NCI-H524 treated with DMSO at 0.1 percent for 48 hours (cell line): ENCODE data around the gene TRIM71.
"Not testable (repeated sequence)": the region's sequence is repeated elsewhere in the genome, so short reads cannot be mapped to it uniquely, and the experiment has no call there.

Experiments
- DNase-seq: peaks from one replicate; lab custom pipeline; 2025; lab: John Stamatoyannopoulos, UW

The TRIM71 gene

DNA sequence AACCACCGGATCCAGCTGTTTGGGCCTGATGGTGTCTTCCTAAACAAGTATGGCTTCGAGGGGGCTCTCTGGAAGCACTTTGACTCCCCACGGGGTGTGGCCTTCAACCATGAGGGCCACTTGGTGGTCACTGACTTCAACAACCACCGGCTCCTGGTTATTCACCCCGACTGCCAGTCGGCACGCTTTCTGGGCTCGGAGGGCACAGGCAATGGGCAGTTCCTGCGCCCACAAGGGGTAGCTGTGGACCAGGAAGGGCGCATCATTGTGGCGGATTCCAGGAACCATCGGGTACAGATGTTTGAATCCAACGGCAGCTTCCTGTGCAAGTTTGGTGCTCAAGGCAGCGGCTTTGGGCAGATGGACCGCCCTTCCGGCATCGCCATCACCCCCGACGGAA is 73.6 kb downstream of the TRIM71 start:
- DNase-seq: no peak

- no peak for DNase-seq
These were observed 75.1 kb downstream of the TRIM71 start for GRCh38 chr3:32892625-32893598.

DNA sequence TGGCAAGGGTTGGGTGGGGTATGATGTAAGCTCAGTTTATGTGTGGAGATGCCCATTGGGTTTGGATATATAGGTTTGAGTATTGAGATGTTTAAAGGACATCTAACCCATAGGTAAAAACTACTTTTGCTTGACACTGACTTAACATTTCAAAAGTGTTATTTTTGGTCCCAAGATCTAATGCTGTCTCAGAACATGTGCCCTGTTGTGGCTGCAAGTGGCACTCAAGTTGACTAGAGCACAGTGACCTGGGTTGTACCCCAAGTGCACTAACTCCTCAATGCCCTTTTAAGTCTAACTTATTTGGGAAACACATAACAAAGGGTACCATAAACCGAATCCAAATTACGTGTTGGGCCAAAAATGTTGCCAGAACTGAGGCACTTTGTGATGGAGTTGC is 77.2 kb downstream of the TRIM71 start:
- DNase-seq: no peak

DNA sequence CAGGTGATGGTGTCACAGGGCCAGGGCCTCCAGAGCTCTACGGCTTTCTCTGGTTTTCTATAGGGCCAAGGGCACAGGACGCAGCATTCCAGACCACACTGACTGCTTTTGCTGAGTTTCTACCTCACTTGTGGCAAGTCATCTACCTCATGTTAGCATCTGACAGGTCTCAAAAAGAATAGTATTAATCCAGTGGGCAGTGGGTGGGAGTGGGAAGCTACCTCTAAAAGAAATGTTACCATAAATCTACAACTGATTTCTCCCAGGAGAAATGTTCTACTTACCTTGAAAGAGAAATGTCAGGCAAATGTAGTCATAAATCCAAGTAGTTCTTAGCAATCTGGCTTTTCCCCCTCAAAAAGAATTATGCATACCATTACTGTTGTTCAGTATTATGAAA is 77.9 kb downstream of the TRIM71 start:
- DNase-seq: no peak

GRCh38 chr3:32896143-32896542 is 78.3 kb downstream of the TRIM71 start:
- DNase-seq: no peak

- DNase-seq: no peak
These were observed 79.3 kb downstream of the TRIM71 start for GRCh38 chr3:32897001-32897601.

GRCh38 chr3:32897981-32898623 is 80.3 kb downstream of the TRIM71 start:
- DNase-seq: no peak

DNA sequence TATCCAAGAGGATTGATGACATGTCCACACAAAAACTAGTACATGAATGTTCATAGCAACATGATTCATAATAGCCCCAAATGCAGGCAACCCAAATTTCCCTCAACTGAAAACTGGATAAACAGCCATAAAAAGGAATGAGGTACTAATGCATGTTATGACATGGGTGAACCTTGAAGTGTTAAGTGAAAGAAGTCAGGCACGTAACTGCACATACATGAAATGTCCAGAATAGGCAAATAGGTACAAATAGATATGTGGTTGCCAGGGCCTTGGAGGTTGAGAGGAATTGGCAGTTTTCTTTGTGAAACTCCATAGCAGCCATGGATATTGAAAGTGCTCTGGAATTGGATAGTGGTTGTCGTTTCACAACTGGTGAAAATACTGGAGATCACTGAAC is 81.5 kb downstream of the TRIM71 start:
- DNase-seq: no peak

DNA sequence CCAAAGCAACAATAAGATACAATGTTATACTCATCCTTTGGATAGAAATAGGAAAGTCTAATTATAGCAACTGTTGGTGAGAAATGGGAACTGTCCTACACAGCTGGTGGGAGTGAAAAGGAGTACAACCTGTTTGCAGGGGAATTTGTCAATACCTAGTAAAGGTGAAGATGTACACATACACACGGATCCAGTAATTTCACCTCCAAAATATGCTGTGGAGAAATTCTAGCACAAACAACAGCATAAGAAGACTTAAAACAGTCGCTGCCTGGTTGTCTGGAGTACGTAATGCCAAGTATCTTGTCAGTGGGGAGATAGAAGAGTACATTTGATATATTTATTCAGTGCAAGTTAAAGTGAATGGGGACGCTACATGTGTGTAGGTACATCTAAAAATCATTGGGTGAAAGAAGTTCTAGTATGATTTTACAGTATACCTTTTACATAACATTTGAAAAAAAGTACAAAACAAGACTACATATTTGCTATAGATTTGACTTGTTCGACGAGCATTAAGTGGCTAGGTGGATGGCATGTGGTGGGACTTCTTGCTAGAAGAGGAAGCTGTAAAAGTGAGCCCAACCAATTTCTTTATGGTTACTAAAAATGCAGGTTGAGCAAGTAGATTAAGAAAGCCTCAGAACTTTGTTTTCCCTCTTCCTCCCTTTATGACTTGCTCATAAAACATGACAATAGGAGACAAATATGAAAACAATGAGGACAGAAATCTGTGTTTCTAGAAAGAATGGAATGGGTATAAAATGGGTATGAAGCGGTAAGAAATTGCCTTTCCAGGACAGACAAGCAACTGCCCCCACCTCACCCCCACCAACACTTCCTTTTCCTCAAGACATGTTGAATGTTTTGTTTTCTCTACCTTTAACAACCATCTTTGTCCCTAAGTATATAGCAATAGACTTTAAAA is 83.5 kb downstream of the TRIM71 start:
- no peak for DNase-seq

DNA sequence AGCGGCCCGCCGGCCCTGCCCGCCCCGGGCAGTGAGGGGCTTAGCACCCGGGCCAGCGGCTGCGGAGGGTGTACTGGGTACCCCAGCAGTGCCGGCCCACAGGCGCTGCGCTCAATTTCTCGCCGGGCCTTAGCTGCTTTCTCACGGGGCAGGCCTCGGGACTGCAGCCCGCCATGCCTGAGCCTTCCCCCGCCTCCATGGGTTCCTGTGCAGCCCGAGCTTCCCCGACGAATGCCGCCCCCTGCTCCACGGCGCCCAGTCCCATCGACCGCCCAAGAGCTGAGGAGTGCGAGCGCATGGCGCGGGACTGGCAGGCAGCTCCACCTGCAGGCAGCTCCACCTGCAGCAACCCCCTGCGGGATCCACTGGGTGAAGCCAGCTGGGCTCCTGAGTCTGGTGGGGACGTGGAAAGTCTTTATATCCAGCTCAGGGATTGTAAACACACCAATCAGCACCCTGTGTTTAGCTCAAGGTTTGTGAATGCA is 85.1 kb downstream of the TRIM71 start:
- DNase-seq: peak; percentile 30

DNA sequence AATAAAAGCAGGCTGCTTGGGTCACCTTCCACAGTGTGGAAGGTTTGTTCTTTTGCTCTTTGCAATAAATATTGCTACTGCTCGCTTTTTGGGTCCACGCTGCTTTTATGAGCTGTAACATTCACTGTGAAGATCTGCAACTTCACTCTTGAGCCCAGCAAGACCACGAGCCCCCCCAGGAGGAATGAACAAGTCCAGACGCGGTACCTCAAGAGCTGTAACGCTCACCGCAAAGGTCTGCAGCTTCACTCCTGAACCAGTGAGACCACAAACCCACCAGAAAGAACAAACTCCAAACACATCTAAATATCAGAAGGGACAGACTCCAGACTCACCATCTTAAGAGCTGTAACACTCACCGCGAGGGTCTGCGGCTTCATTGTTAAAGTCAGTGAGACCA is 86.2 kb downstream of the TRIM71 start:
- DNase-seq: no peak

- DNase-seq: no peak
These were observed 92.2 kb downstream of the TRIM71 start for GRCh38 chr3:32909999-32910398.

GRCh38 chr3:32910954-32911353 is 93.2 kb downstream of the TRIM71 start:
- DNase-seq: no peak

GRCh38 chr3:32912046-32912445 is 94.2 kb downstream of the TRIM71 start:
- DNase-seq: no peak

DNA sequence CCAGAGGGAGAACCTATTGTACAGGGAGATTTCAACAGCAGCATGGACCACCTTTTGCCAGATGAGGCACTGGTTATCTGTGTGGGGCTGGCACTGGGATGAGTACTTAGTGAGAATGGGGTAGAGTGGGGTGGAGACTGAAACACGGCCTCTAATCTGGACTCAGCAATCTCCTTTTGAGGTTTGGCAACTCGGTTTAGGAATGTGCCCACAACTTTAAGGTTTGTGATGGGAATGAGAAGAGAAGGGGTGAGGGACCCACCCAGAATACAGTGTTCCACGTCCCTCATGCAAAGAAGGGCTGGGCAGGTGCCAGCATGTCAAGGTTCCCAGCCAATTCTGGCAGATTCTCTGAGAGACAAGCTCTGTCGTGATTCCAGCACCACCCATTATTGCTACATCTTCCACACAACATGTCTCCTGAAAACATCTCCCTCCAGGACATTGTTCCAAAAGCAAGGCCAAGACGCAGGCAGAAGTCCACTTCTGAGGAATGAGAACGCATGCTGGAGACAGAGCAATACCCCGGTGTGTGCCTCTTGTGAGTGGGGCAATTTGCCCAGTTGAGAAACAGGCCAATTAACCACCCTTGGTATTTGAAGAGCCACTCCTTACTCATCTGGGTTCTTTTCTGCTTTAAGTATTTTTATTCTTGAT is 96.1 kb downstream of the TRIM71 start:
- DNase-seq: no peak

DNA sequence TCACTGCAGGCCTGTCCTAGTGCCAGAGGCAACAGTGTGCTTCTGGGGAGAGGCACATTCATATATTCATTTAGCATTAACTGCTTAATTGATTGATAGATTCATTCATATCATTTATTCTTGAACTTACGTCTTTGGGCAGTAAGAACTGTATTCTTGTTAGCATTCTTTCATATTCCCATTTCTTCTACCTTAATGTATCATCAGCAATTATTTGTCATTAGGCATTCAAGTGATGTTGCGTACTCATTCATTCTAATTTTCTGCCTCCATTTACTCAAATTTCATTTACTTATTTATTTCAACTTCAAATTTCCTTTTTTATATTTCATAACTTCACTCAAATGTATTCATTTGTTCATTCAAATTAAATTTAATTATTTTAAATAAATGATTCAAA is 102.1 kb downstream of the TRIM71 start:
- no peak for DNase-seq

GRCh38 chr3:32922078-32922477 is 104.3 kb downstream of the TRIM71 start:
- no peak for DNase-seq

DNA sequence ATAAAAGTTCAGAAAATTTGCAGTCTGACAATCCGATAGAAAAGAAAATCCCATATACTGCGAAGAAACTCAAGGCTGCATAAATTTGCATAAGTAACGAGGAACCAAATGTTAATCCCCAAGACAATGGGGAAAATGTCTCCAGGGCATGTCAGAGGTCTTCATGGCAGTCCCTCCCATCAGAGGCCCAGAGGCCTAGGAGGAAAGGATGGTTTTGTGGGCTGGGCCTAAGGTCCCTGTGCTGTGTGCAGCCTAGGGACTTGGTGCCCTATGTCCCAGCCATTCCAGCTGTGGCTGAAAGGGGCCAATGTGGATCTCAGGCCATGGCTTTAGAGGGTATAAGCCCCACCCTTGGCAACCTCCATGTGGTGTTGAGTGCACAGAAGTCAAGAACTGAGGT is 112.4 kb downstream of the TRIM71 start:
- no peak for DNase-seq

DNA sequence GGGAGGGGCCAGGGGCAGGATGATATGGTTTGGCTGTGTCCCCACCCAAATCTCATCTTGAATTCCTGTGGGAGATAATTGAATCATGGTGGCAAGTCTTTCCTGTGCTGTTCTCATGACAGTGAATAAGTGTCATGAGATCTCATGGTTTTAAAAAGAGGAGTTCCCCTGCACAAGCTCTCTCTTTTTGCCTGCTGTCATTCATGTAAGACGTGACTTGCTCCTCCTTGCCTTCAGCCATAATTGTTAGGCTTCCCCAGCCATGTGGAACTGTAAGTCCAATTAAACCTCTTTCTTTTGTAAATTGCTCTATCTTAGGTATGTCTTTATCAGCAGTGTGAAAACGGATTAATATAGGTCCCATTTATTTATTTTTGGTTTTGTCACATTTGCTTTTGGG is 113.5 kb downstream of the TRIM71 start:
- not testable (repeated sequence) for DNase-seq

DNA sequence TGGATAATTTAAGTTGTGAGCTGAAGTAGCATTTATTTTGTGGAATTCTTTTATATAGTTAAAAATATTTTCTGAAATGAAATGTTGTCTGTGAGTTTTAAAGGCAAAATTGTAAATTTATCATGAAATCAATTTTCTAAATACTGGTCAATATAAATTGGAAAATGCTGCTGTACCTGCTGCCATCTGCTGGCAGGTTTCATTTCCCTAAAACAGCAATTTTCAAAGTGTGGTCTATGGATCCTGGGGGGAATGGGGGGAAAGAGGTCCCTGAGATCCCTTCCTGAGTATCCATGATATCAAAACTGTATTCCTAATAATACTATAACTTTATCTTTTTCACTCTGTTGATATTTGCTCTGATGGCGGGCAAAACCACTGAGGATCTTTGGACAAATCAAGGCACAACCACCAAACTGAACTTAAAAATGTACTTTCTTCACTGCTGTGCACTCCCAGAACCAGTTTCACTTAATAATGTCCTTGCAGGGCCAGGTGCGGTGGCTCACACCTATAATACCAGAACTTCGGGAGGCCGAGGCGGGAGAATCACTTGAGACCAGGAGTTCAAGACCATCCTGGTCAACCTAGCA is 116.4 kb downstream of the TRIM71 start:
- DNase-seq: no peak

GRCh38 chr3:32937331-32937730 is 119.5 kb downstream of the TRIM71 start:
- peak; percentile 55 for DNase-seq
